ENCODE measurements around the gene PCGF5. TPM values are rescaled to one million over a fixed set of nuclear protein-coding genes. Genes with fewer than 3 reads are reported as not detected.
A peak's percentile ranks its signal among the peaks of the same experiment; 100 is the strongest.

Gene PCGF5
- total and polyA plus RNA-seq, 9 of the 15 experiments (the other 6 are each of a cell fraction or from before 2014, with no cell fraction given) = 10.9 to 40.0 (median 20.3) TPM

DNA sequence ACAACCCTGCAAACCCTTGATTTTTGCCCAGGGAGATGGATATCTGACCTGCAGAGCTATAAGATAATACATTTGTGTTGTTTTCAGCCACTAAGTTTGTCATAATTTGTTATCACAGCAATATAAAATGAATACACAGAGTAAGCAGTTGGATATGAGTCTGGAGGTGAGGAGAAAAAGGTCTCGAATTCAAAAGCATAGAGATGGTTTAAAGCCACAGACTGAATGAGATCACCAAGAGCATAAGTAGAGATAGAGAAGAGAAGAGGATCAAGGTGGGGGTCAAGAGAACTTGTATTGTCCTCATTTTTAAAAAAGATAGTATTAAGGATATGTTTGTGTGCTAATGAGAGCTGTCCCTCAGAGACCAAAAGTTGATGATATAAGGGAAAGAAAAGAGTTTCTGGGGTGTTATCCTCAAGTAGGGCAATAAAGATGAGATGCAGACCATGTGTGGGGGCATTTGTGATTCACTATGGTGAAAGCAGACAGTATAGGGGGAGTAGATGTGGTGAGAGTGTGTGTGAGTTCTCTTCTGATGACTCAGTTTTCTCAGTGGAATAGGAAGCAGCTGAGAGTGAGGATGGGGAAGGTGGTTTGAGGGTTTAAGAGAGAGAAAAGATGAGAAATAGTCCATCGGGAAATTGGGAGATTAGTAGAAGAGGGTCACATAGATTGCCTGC is 25.8 kb upstream of the PCGF5 start:
- no peaks in the 10 kb centered on the region; the same call in 1 of the 2 replicates for H4K20me1 ChIP-seq (replicated peaks; ENCODE audit: control insufficient read depth, insufficient read depth, low read length)
- TF ChIP-seq, protein P1, sequence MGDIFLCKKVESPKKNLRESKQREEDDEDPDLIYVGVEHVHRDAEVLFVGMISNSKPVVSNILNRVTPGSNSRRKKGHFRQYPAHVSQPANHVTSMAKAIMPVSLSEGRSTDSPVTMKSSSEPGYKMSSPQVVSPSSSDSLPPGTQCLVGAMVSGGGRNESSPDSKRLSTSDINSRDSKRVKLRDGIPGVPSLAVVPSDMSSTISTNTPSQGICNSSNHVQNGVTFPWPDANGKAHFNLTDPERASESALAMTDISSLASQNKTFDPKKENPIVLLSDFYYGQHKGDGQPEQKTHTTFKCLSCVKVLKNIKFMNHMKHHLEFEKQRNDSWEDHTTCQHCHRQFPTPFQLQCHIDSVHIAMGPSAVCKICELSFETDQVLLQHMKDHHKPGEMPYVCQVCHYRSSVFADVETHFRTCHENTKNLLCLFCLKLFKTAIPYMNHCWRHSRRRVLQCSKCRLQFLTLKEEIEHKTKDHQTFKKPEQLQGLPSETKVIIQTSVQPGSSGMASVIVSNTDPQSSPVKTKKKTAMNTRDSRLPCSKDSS (IDR thresholded peaks at IDR 0.05; ENCODE audit: low read depth, partially characterized antibody) = no peak
- TF ChIP-seq, protein P2, sequence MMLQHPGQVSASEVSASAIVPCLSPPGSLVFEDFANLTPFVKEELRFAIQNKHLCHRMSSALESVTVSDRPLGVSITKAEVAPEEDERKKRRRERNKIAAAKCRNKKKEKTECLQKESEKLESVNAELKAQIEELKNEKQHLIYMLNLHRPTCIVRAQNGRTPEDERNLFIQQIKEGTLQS (IDR thresholded peaks at IDR 0.05) = peak; percentile 14; the same call in 1 of the 2 replicates
- TF ChIP-seq, protein P2 (CRISPR knock-in tag; conservative IDR thresholded peaks at IDR 0.05) = no peak
- TF ChIP-seq NR2F6 (CRISPR knock-in tag; IDR thresholded peaks at IDR 0.05) (no peak), SMAD2 (IDR thresholded peaks at IDR 0.05; ENCODE audit: low read depth, low read length) (no peak)
- H3K9ac ChIP-seq (ENCODE audit: insufficient read depth in 1 of 2, low read depth in 2 of 2, low read length in 2 of 2) = no peak overlapping the region
- ChIA-PET POLR2A (no interaction called here), CTCF (ENCODE audit: low intra/inter-chr PET ratio) (no interaction called here)
- H3K27ac ChIP-seq (ENCODE audit: extremely low read depth, low read depth, low read length) = no peak overlapping the region
- H3K27me3 ChIP-seq (ENCODE audit: control insufficient read depth in 2 of 2, insufficient read depth in 2 of 2, low read length in 2 of 2) = no peaks in the 10 kb centered on the region
- peaks cover 0 to 18% of the 10 kb centered on the region in 2 experiments; a peak in 4 of 5 replicates for H3K4me1 ChIP-seq (replicated peaks in 1 of 2; ENCODE audit: control insufficient read depth in 2 of 2, insufficient read depth in 2 of 2, low read length in 2 of 2)
- in situ Hi-C loops (cut with MboI) = no loop called here
- H2AFZ ChIP-seq (ENCODE audit: low read depth, low read length) = no peak overlapping the region
- H3K9me3 ChIP-seq (replicated peaks; ENCODE audit: control insufficient read depth, insufficient read depth, low read depth, low read length) = no peaks in the 10 kb centered on the region
- intact Hi-C loops (cut with micrococcal nuclease) = no loop called here
- no TSS peak for BruUV-seq (replicated peaks)
- H3K79me2 ChIP-seq (ENCODE audit: control insufficient read depth, insufficient read depth, low read length) = peaks cover 15% of the 10 kb centered on the region; the same call in 2 of the 3 replicates
- 52% methylated on average over 2 of the region's 2 CpGs for WGBS (ENCODE audit: insufficient coverage, low coverage, missing lambda C conversion rate)
- DNase-seq (ENCODE audit: extremely low read depth in 1 of 4, low spot score in 3 of 4) = no peak
- ATAC-seq = no peak
- peaks cover 3% of the 10 kb centered on the region for H3K9me1 ChIP-seq (ENCODE audit: control insufficient read depth, insufficient read depth, low read length)
- no peak overlapping the region for H3K4me2 ChIP-seq (ENCODE audit: insufficient read depth, low read length)
- FAIRE-seq = no peak
- no peaks in the 10 kb centered on the region for H3K36me3 ChIP-seq (ENCODE audit: control insufficient read depth, insufficient read depth, low read length)
- H3K4me3 ChIP-seq = no peak overlapping the region
